HT1080 (cell line): ENCODE results near the gene CA10. TPM values are rescaled to one million over a fixed set of nuclear protein-coding genes. Genes with fewer than 3 reads are reported as not detected.

Source experiments
- DNase-seq: peaks from one replicate; pipeline ENCODE4 v3.0.0-alpha.2; 2015; ENCODE audit warnings: low read depth
- total RNA-seq: library from RNA; depleted of rRNA; stranded (reverse); fragments of >200 nt; shearing (Covaris generic); gene quantifications from 2 replicates; pipeline ENCODE4 v1.2.3, GENCODE V29; 2014

Gene CA10
- total RNA-seq, 1 experiment from 2014 or later: not detected

DNA sequence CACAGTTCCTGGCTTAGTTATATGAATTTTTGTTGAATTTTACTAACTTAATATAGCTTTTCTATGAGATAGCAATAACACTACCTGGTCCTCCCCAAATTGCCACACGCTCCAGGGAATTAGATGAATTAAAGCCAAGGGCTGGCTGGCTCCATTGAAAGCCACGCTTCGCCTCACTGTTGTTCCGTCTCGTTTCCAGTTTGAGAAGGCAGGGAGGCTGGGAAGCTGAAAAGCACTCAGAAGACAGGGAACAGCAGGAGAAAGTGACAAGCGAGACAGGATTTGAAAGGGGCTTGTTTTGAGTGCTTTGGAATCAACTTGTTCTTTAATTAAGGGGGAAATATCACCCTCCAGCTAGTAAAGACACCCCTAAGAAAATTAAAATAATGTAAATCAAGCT lies 425.3 kb downstream of the CA10 start:
- no peak for DNase-seq

DNA sequence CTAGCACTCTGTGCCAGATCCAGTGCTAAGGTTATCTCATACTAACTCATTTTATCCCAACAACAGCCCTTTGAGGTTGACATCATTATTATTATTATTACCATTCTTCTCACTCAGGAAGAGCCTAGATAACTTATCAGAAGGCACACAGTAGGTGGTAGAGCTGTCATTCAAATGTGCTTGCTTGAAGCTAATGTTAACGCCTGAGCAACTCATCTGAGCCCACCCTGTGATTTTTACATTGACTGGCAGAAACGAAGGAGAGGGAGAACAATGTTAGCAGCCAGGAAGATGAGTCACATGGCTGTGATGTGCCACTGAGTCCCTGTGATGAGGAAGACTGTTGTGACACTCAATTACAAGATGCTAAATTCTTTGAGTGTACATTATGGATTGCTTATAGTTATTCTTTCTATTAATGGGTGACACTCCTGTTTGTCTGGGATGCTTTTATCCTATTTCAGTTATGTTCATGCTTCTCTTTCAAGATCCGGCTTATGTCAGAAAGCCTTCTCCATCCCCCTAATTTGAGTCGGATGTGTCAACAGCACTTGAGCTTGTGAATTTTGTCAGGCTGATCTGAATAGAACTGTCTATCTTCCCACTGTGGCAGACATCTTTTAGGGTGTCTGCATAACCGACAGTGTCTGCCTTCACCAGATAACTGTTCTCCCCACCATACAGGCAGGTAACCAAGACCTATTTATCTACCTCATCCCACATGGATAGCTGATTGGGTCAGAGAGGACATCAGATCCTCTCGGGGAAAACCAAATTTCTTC lies 426.4 kb downstream of the CA10 start:
- no peak for DNase-seq

DNA sequence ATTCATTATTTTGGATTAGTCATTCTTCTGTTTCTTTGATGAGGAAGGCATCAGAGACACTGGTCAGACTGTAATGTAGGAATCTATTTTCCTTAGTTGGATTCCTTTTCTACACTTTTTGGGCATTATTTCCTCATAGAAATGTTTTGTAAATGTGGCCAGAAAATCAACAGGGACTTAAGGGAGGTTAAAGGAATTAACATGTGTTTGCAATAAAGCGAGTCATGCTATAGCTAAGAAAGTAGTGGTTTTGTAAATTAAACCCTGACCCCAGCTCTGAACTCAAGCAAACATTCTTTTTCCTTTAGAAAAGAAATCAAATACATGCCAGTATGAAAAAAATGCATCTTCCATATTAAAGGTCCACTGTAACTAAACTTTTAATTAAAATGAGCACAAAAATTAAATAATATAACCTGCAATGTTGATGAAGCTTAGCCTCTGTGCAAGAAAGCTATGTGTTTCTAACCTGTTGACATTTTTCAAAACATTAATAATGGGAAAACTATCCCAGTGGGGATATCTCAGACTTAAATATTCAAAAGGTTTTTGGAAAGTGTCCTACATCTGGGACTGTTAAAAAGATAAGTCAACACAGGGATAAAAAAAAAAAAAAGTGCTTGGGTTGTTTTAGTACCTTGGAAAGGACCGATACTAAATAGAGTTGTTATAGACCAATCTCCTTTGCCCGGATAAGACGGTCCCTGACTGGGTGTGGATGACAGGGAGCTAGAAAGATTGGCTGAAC lies 428.0 kb downstream of the CA10 start:
- DNase-seq: no peak

DNA sequence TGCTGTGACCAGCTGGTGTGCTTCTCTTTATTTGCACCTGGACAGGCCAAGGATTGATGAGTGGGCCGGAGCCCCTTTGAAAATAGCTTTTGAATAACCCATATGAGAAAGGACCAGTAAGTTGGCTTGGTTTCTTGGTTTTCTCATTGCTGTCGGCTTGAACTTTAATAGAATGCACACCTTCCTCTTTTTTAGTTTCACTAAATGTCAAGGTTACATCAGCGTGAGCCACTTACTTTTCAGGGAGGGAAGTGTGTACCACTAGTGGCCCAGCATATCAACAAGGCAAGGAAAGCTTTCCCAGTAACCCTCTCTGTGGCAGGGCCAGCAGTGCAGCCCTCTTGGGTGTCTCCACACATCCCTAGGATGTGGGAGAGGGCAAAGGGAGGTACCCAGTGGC lies 433.3 kb downstream of the CA10 start:
- no peak for DNase-seq

DNA sequence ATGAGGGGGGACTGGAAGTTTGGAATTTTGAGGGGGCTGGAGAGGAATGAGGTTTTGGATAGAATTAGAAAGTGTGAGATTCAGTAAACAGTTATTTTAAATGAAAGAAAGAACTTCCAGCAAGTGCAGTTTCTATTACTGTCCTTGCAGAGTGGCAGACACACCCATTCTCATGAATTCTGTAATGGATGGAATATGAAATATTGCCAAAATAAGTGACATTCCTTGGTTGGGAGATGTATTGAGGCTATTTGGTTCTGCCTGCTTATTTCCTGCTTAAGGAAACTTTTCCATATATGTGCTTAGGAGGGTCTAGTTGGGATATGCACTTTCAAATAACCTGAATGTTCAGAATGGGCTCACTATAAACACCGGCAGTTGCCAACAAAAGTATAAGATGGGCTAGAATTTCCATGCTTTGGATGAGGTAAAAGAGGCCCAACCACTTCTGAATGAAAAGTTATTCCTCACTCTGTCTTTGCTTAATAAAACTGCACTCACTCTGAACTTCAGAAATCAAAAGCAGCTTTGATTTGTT lies 434.4 kb downstream of the CA10 start:
- no peak for DNase-seq

DNA sequence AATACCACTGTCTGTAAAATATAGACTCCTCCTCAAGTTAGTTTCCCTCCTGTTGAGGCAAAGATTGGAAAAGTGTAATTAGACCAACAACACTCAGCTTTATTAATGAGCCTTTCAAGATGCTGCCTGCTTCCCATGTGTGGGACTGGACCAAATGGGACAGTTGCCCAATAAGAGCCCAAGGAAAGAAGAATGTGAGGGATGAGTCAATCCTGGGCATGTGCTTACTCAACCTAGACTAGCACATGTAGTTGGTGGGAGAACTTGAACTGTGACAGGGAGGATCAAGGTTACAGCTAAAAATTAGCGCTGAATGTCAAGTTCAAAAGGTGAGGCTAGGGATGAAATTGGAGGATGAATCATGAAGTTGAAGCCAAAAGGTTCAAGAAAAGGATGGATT lies 435.5 kb downstream of the CA10 start:
- no peak for DNase-seq

DNA sequence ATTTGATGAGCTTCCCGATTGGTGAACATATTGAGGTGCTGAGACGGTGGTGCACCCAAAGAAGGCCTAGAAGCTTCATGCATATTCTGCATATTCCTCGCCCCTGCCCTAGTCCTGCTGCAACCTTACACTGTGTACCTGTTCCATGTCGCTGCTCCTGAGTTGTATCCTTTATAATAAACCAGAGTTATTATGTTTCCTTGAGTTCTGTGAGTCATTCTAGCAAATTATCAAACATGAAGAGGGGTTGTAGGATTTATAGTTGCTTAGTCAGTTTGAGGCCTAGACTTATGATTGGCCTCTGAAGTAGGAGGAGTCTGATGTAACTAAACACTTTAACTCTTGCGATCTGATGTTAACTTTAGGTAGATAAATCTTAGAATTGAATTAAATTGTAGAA lies 436.8 kb downstream of the CA10 start:
- no peak for DNase-seq

DNA sequence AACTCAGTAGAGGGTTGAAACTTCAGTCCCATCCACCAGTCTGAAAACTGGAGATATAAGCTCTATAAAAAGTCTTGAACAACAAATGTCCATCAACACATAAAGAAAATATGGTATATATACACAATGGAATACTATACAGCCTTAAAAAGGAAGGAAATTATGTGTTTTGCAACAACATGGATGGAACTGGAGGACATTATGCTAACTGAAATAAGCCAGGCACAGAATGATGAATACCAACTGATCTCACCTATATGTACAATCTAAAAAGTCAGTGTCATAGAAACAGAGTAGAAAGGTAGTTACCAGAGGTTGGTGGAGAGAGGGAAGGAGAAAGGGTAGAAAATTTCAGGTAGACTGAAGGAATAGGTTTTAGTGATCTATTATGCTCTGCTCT lies 438.1 kb downstream of the CA10 start:
- DNase-seq: no peak

DNA sequence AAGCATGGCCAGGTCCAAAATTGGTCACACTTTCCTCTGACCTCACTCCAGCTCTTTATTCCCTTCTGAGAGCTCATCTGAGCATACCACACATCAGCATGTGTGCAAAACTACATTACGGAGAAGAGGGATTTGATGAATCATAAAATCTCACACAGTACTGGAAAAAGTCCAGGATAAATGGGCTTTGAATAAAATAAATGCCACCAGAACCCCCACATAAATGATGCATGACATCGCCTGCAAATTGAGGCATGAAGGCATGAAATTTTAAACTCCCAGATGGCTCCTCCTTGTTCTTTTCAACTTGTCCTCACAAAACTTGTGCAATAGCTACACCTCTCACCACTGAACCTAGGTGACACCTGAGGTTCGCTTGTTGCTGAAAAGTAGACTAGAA lies 439.5 kb downstream of the CA10 start:
- no peak for DNase-seq

DNA sequence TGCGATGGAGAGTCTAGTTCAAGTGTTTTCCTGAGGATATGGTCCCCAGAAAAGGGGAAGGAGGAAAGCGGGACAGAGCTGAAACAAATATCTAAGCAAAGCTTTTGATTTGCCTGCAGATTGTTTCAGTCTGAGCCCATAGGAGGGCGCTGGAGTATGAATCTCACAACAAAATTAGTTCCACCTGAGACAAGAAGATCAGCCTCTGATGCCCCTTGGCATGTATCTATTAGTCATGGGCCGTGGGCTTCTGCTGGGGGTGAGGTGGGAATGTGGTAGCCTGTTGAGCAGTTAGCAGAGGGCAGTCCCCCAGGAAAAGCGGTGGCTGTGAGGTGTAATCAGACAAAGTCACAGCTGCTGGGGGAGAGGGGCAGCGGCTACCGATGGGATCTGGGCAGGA lies 446.9 kb downstream of the CA10 start:
- DNase-seq: no peak

DNA sequence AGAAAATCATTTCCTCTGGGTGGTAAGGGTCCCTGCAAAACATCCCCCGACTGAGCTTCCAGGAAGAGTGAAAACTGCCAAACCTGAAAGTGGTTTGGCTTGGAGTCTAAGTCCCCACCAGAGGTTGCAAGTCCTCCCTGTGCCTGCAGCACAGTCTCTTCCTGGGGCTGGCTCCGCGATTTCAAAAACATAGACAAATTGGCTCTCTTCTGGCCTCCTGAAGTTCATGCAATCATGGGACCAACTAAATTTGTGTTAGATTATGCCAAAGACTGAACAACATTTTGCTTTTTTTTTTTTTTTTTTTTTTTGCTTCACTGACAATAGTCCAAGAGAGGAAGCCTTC lies 447.9 kb downstream of the CA10 start:
- DNase-seq: no peak

DNA sequence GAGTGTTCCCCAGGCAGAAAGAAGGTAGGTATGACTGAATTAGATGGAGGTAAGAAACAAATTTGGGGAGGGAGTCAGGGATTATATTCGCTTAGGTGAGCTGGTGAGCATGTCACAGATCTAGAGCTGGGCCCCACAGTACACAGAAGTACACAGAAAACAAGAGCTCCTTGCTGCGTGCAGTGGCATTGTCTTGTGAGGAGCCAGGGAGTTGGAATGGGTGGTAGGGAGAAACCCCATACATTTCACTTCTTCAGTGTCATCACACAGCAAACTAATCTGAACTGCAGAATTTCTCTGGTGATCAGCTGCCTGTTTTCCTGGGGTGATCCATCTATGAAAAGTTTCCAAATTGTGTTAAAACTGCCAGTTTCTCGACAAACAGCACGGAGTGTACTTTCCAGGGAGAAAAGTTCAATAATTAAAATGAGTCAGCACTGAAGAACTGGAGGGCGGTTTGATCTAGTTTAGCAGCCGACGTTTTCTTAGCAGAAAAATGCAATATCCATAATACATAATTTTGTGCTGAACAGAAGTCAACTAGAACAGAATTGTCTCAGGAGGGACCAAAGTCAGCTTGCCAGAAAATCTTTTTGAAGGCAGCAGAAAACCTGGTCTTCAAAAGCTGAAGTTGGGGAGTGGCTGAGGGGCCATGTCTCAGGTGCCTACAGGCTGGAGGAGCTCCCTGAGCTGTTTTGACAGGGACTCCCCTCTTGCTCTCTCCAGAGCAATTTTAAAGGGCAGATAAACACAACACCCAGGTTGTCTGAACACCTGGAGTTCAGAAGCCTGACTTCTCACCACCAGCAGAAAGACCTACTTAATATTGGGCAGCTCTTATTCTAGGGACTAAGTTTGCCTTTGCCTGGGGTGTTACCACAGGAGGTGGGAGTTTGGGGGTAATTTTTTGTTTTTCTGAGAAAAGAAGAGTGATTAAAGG lies 448.6 kb downstream of the CA10 start:
- DNase-seq: no peak

DNA sequence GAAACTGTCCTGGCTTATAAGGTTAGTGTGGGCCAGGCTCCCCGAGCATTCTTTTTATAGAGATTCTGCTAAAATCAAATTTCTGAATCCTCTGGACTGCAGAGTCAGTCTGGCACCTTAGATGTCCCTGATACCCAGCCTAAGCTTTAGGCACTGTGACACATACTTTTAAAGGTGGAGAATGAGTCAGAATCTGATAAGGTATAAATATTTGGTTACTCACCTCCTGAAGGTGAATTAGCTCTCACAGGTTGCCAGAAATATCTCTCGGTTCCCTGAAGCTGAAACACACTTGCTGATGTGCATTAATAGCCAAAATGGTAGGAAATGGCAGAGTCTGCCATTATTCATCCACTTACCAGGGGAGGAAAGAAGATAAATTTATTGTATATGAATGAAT lies 451.3 kb downstream of the CA10 start:
- no peak for DNase-seq

DNA sequence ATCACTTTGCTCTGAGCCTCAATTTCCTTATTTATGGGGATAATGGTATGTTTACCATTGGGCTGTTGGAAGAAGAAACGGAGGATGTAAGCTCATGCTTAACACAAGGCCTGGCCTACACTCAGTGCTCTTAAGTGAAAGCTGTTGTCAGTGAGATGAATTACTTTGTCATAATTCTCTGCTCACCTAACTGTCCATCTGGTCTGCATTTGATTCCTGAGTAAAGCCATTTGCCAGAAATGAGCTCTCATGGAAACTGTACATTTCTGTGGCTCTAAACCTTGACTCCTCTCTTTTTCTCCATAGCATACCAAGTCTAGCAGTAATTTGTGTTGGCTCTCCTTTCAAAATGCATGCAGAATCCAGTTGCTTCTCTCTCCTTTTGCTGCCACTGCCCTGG lies 452.4 kb downstream of the CA10 start:
- no peak for DNase-seq

DNA sequence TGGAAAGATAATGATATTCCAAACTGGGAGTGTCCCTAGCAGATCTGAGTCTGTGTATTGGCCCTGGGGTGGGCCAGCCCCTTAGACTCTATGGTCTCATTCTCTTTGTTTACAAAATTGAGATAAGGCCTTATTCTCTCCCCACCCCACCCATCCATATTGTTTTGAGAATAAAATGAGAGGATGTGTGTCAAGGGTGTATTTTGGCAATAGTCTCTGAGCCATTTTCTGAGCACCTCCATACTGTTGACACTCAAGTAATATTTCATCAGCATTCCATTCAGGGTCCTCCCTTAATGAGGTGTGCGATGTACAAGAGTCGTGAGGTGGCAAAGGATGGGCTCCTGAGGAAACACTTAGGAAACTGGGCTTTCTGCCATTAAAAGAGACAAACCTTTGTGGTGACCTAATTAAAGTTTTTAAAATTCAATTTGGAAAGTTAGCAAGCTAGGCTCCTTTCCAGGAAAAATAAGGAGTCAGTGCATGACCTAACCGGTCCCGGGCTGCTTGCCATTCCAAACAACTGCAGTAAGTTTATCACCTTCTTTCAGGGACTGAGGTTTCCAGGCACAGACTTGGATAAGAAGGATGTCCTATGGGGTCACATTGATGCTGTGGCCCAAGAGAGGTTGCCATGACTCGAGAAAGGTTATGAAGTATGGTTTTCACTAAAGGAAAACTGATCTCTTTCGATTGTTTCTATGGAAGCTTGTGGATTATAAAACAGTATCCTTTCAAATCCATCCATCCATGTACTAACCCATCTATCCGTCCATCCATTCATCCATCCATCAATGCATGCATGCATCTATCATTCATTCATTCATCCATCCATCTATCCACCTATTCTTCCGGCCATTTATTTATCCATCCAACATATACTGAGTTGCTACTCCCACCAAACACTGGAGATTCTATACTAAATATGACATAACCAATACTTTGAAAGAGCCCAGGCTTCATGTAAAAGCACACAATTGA lies 454.9 kb downstream of the CA10 start:
- peak; percentile 17 for DNase-seq

DNA sequence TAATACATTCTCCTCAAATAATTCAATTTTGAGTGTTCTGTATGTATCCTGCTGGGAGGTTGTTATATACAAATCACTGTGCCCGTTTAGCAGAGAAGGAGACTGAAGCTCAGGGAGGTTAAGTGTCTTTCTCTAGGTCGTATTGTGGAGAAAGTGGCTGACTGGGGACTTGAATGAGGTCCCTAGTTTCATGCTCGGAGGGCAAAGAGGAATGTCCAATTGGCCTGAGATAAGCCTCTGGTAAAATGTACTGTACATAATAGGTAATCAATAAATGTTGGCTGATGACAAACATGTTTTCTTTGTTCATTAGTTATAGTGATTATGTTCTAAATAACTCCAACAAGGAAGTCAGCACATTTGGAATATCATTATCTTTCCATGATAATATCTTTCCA lies 455.6 kb downstream of the CA10 start:
- DNase-seq: no peak

DNA sequence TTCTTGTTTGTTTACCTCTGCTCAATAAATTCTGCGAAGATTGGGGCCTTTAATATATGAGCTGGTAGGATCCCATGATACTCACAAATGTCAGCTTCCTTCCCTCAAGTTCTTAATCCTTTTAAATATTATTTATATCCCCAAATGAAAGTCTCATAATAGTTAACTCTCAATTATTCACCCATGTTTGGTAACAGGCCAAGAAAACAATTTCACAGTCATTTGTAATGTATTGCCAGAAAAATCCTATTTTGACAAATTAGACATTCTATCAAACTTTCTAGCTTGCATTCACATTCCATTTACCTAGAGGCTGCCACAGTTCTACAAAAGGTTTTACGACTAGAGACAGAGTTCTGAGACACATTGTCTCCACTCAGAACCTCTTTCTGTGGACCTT lies 457.0 kb downstream of the CA10 start:
- DNase-seq: no peak

DNA sequence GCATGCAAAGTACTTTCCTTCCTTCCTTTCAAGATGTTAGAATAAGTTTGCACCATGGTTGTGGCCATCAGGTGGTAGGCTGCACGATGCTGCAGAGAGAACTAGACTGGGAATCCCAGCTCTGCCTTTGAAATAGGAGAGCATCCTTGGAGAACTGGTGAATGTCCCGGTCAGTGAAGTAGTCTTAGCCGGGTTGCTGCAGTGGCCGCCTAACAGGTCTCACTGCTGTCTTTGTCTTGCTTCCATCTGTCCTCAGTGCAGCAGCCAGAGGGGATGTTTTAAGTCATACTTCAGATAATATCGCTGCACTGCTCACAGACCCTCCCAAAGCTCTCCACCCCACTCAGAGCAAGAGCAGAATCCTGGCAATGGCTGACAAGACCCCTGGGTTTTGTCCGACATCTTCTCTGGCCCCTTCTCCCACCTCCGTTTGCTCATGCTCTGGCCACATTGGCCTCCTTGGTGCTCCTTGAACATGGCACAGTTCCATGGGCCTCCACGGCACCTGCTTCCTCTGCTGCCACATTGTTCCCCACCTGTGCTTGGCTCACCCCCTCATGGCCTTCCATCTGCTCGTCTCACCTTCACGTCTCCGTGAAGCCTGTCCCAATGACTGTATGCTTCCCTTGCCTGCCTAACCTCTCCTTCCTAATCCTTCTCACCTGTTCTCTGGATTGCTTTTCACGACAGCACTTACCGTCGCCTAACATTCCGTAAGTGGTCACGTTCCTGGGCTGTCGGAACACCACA lies 458.3 kb downstream of the CA10 start:
- DNase-seq: no peak

DNA sequence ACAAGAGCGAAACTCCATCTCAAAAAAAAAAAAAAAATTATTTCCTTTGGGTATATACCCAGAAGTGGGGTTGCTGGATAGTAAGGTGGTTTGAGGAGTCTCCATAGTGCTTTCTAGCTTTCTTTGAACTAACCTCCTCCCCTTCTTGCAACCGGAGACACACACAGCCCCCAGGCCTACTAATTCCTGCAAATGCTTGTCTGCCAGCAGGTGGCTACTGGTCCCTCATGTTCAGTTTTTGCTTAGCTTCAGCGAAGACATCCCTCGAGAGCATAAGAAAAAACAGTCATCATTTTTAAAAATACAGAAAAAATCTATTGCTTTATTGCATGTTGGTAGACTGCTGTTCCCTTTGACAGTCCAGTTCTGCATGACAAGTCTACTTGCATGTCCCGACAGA lies 459.2 kb downstream of the CA10 start:
- no peak for DNase-seq

DNA sequence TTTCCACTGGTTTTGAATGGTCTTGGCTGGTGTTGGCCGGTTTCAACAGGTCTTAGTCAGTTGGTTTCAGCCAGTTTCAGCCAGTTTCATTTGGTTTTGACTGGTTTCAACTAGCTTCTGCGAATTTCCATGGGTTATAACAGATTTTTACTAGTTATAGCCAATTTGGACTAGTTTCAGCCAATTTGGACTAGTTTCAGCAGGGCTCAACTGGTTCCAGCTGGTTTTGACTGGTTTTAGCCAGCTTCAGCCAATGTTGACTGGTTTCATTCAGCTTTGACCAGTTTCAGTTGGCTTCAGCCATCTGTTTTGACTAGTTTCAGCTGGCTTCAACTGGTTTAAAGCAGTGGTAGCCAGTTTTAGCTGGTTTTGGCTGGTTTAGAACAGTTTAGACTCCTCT lies 465.6 kb downstream of the CA10 start:
- DNase-seq: no peak
